Measurements from ENCODE around the gene RAD50. TPM values are rescaled to one million over a fixed set of nuclear protein-coding genes. Genes with fewer than 3 reads are reported as not detected.

RAD50 gene
- total and polyA plus RNA-seq, 7 donors, result 6.0 to 34.6 (median 20.0) TPM

DNA sequence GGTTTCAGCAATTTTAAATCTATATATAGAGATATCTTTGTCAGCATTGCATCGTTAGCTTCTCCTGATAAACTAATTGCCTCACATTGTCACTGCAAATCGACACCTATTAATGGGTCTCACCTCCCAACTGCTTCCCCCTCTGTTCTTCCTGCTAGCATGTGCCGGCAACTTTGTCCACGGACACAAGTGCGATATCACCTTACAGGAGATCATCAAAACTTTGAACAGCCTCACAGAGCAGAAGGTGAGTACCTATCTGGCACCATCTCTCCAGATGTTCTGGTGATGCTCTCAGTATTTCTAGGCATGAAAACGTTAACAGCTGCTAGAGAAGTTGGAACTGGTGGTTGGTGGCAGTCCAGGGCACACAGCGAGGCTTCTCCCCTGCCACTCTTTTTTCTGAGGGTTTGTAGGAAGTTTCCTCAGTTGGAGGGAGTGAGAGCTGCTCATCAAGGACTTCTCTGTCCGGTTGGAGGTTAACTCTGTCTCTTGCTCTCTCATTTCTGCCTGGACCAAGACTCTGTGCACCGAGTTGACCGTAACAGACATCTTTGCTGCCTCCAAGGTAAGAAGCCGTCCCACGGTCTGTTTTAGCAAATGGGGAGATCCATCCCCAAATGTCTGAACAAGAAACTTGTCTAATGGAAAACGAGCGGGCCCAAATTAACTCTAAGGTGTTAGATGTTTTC, 117.3 kb downstream of the RAD50 start, which contains the start of gene IL4:
IL4 (plus strand) TSS at position 51 of the 692 bp plus-strand sequence; CDS start at position 113, 62 bp downstream.
- 88 to 89% methylated on average over 14 of the region's 14 CpGs for WGBS, 2 donors
- TF ChIP-seq EP300 (IDR thresholded peaks at IDR 0.05), result no peak
- no peak for TF ChIP-seq POLR2AphosphoS5 (IDR thresholded peaks at IDR 0.05)
- TF ChIP-seq, protein P1, sequence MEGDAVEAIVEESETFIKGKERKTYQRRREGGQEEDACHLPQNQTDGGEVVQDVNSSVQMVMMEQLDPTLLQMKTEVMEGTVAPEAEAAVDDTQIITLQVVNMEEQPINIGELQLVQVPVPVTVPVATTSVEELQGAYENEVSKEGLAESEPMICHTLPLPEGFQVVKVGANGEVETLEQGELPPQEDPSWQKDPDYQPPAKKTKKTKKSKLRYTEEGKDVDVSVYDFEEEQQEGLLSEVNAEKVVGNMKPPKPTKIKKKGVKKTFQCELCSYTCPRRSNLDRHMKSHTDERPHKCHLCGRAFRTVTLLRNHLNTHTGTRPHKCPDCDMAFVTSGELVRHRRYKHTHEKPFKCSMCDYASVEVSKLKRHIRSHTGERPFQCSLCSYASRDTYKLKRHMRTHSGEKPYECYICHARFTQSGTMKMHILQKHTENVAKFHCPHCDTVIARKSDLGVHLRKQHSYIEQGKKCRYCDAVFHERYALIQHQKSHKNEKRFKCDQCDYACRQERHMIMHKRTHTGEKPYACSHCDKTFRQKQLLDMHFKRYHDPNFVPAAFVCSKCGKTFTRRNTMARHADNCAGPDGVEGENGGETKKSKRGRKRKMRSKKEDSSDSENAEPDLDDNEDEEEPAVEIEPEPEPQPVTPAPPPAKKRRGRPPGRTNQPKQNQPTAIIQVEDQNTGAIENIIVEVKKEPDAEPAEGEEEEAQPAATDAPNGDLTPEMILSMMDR (IDR thresholded peaks at IDR 0.05), result no peak
- TF ChIP-seq POLR2A (IDR thresholded peaks at IDR 0.05), result no peak
- Histone ChIP-seq H3K27me3 (no peaks in the 10 kb centered on the region), H3K36me3 (no peaks in the 10 kb centered on the region), H3K27ac (peak within 1 kb of the TSS; percentile 49 to 80 (median 72)), H3K4me1 (peaks cover 0 to 28% (median 24%) of the 10 kb centered on the region in 4 donors), H3K9me3 (no peaks in the 10 kb centered on the region), H3K4me3 (no peak within 1 kb of the TSS)
- DNase-seq, result no peak
- intact Hi-C loops (cut with DNase I), result no loop called here

DNA sequence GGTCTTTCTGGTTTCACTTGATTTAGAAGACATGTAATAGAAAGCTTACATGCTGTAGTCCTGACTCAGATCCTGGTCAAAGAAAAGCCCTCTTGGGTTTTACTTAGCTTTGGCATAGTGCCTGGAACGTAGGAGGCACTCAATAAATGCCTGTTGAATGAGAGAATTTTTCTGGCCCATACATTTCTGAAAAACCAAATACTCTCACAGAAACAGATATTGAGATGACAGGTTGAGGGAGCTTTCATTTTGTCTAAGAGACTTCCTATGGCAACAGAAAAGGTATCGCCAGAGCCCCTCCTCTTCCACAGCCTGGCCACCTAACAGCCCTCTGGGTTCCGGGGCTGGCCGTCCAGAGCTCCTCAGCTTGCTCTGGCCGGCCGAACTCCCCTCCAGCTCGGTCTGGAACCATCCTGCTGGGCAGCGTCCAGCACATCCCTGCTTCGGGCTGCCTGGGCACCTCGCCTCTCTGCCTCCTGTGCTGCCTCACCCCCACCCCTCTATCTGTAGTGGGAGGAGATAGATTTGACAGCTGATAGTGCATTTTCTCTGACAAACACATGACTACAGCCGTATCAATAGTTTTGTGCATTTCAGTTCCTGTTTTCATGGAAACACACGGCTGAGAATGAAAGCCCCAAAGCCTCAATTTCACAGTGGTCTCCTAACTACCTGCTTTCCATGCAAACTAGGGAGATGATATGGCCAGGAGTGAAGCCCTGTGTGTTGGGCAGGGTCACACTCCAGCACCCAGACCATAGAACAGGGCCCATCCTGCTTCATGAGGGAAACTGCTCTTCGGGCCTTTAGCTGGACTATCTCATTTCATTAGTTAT, 118.1 kb downstream of the RAD50 start:
- Histone ChIP-seq H3K27me3 (no peaks in the 10 kb centered on the region), H3K4me1 (peaks cover 0 to 28% (median 24%) of the 10 kb centered on the region in 4 donors), H3K9me3 (no peaks in the 10 kb centered on the region), H3K4me3 (no peak overlapping the region), H3K27ac (peak overlapping the region; percentile 49 to 80 (median 72)), H3K36me3 (no peaks in the 10 kb centered on the region)
- DNase-seq, result no peak
- 76 to 82% methylated on average over 13 of the region's 13 CpGs for WGBS, 2 donors
- intact Hi-C loops (cut with DNase I), result no loop called here
- TF ChIP-seq EP300 (IDR thresholded peaks at IDR 0.05), result no peak
- TF ChIP-seq, protein P1 (IDR thresholded peaks at IDR 0.05), result no peak
- TF ChIP-seq POLR2AphosphoS5 (IDR thresholded peaks at IDR 0.05), result peak in 1 of 4 donors; percentile 12
- TF ChIP-seq POLR2A (IDR thresholded peaks at IDR 0.05), result no peak

DNA sequence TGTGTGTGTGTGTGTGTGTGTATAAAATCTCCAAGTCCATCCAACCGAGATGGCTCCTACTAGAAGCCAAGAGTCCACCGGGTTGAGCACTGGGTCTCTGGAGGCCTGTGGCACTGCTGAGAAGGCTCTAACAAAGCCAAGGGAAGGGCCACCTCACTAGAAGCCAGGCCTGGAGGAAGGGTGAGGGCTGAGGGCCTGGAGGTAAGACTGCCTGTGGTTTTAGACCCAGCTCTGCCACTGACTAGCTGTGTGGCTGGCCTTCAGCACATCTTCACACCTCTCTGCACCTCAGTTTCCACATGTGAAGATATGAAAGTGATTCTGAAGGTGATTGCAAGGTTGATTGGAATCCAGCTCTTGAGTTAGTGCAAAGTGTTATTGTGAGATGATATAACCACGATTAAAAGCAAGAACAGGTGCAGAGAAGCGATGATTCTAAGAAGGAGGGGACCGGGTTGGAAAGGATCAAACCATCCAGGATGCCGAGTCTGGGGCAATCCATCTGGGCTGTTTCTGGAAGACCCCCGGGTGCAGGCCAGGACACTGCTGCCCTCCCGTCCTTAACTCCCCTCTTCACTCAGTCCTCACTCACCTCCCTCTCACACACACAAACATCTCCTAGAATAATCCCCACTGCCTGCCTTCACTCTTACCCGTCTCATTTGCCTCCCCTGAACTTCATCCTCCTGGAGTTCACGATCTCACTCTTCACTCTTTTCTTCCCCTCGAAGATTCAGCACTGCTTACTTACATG, 119.3 kb downstream of the RAD50 start:
- no peak for DNase-seq
- peaks cover 0 to 28% (median 24%) of the 10 kb centered on the region in 4 donors for H3K4me1 ChIP-seq
- intact Hi-C loops (cut with DNase I), result no loop called here
- no peaks in the 10 kb centered on the region for H3K27me3 ChIP-seq
- no peaks in the 10 kb centered on the region for H3K9me3 ChIP-seq
- no peaks in the 10 kb centered on the region for H3K36me3 ChIP-seq
- WGBS, 2 donors, result 91 to 96% methylated on average over 11 of the region's 11 CpGs
- no peak for TF ChIP-seq EP300 (IDR thresholded peaks at IDR 0.05)
- peak overlapping the region in 1 of 4 donors; percentile 17 for H3K27ac ChIP-seq
- H3K4me3 ChIP-seq, result no peak overlapping the region

DNA sequence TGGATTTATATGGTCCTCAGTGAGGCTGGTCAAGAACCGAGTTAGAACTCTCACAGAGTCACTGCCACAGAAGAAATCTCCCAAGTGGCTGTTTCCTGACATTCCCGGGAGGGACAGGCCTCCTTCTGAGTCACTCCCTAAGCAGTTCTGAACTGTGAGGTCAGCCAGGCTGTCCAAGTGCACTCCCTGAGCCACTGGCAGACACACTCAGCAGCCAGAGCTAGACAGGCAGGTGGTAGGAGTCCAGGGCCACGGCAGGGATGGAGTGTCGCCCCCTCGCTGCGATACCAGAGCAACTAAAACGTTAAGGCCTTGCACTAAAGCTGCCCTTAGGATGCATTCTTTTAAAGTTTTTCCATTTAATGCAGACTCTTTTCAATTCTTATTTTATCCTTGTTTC, 120.4 kb downstream of the RAD50 start:
- Histone ChIP-seq H3K4me1 (peaks cover 0 to 28% (median 24%) of the 10 kb centered on the region in 4 donors), H3K9me3 (no peaks in the 10 kb centered on the region), H3K4me3 (no peak overlapping the region), H3K27ac (peak overlapping the region in 2 of 4 donors; percentile 17 to 57), H3K27me3 (no peaks in the 10 kb centered on the region), H3K36me3 (no peaks in the 10 kb centered on the region)
- DNase-seq, result no peak
- intact Hi-C loops (cut with DNase I), result no loop called here
- 50 to 67% methylated on average over 7 of the region's 7 CpGs for WGBS, 2 donors
- TF ChIP-seq EP300 (IDR thresholded peaks at IDR 0.05) (no peak), POLR2AphosphoS5 (IDR thresholded peaks at IDR 0.05) (no peak), POLR2A (IDR thresholded peaks at IDR 0.05) (no peak)
- TF ChIP-seq, protein P1 (IDR thresholded peaks at IDR 0.05), result no peak
